Fibroblast of villous mesenchyme (primary cell): ENCODE measurements around the gene MAGEA9. TPM values are rescaled to one million over a fixed set of nuclear protein-coding genes. Genes with fewer than 3 reads are reported as not detected.
"Not testable (repeated sequence)": the region's sequence is repeated elsewhere in the genome, so short reads cannot be mapped to it uniquely, and the experiment has no call there.

ENCODE experiments used
- DNase-seq: peaks from one replicate; pipeline ENCODE4 v3.0.0-alpha.2; 2010; ENCODE audit warnings: low read depth
- H3K4me3 ChIP-seq: 2 replicates; pipeline ENCODE4 v1.5.1; 2011; ENCODE audit warnings: low read depth, mild to moderate bottlenecking, low read length
- CTCF ChIP-seq: IDR thresholded peaks from 2 replicates; pipeline ENCODE4 v1.5.1; 2012; ENCODE audit warnings: low read depth, mild to moderate bottlenecking, low read length; ENCODE audit not compliant: insufficient read depth
- total RNA-seq: library from RNA; depleted of rRNA; stranded (reverse); fragments of >200 nt; gene quantifications from 2 replicates; pipeline ENCODE4 v1.2.3, GENCODE V29; 2012

MAGEA9 gene
- total RNA-seq, 1 donor, result not detected

- TF ChIP-seq CTCF, result no peak
- DNase-seq, result no peak
- H3K4me3 ChIP-seq, result no peak overlapping the region
Observed at GRCh38 chrX:149762696-149763614, 18.8 kb upstream of the MAGEA9 start.

DNA sequence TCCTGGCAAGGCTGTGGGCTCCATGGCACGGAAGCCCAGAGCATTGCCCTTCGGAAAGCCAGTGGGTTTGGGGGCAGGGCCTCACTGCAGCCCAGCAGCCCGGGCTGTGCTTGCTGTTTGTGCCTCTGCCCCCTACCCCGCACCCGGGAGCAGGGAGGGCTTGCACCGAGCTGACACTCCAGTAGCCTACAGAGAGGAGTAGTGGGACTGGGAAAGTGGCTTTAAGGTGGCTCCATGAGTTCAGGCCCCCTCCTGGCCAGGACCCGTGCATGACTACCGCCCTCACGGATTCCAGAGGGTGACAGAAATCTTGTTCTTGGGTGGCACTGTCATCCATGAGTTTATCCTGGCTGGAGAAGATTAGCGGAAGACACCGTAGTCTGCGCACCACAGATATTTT lies 11.4 kb upstream of the MAGEA9 start:
- DNase-seq, result not testable (repeated sequence)

GRCh38 chrX:149773026-149773425 lies 8.7 kb upstream of the MAGEA9 start:
- not testable (repeated sequence) for H3K4me3 ChIP-seq, DNase-seq

More for the DNA sequence above, 11.4 kb upstream of the MAGEA9 start:
- not testable (repeated sequence) for H3K4me3 ChIP-seq

- DNase-seq, result not testable (repeated sequence)
Observed at GRCh38 chrX:149773768-149774167, 8.0 kb upstream of the MAGEA9 start, which contains the start of gene HSFX1. HSFX1 (plus strand) TSS chrX:149774068; CDS start chrX:149774682, 614 bp downstream.

DNA sequence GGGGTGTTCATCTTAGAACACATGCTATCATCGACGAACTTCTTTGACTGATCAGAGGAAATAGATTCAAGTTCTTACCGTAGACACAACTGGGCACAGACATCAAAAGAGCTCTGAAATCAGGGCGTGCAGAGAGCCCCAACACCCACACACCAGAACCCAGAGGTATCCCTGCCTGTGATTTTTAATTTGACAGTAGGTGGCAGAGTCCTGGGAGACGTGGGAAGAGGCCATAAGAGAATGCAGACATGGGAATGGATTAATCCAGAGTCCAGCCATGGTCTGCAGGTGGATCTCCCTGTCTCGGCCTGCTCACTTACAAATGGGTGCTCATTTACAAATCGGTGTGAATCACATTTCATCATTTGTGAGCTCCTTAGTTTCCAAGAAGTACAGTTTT lies 3.7 kb upstream of the MAGEA9 start:
- H3K4me3 ChIP-seq, DNase-seq: not testable (repeated sequence)

More at GRCh38 chrX:149773768-149774167, 8.0 kb upstream of the MAGEA9 start, which contains the start of gene HSFX1:
- H3K4me3 ChIP-seq, result not testable (repeated sequence)

- not testable (repeated sequence) for DNase-seq
Observed at GRCh38 chrX:149795531-149795930, 13.8 kb downstream of the MAGEA9 start.

DNA sequence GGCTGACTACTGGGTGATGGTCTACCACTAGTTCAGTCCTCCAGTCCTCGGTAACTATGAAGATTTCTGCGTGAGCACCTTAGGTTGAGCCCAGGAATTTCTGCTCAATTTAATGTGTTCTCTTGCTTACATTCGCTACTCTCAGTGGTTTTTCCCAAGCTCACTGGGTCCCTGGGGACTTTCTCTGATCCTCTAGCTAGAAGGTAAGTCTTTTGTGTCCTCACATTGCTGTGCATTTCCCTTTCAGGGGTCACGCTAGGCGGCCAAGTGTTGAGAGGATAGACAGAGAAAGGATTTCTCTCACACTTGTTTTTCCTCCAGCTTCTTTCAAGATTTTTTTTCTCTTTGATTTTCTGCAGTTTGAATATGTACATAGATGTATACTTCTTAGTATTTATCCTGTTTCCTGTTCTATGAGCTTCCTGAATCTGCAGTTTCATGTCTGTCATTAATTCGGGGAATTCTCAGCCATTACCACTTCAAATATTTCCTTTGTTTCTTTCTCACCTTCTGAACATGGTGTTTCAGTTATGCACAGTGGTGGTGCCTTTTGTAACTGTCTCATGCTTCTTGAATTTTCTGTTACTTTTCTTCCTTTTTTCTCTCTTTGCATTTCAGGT lies 17.5 kb downstream of the MAGEA9 start:
- DNase-seq, result no peak
- TF ChIP-seq CTCF, result no peak
- no peak overlapping the region for H3K4me3 ChIP-seq

More at GRCh38 chrX:149795531-149795930, 13.8 kb downstream of the MAGEA9 start:
- not testable (repeated sequence) for H3K4me3 ChIP-seq

GRCh38 chrX:149799938-149800337 lies 18.2 kb downstream of the MAGEA9 start:
- DNase-seq, result no peak
- no peak for TF ChIP-seq CTCF

DNA sequence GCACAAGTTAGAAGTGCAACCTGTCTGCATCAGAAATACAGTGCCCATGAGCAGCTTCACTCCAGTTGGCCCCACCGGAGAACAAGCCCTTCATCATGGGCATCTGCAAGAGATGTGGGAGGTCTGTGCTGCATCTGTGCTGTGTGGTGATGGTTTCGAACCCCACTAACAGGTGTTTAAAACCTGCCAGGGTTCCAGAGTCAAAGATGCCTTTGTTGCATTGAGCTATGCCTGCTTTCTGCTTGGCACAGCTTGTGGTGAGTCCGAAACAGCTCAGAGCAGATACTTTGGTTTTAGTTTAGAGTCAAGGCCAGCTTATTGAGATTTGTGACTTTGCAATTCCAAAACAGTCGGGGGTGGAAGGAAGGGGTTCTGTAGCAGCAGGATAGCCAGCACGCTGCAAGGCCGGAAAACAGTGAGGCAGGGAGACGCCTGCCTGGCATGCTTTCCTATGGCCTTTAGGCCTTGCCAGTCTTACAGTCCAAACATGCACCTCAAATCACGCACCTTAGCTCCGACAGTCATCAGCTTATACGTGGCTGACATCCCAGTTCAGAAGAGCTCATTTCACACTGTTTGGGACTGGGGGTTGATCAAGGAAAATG lies 21.8 kb downstream of the MAGEA9 start:
- no peak overlapping the region for H3K4me3 ChIP-seq
- no peak for DNase-seq
- TF ChIP-seq CTCF, result no peak

More at GRCh38 chrX:149799938-149800337, 18.2 kb downstream of the MAGEA9 start:
- H3K4me3 ChIP-seq, result no peak overlapping the region
